ENCODE data around the gene PTDSS2.
A peak's percentile ranks its signal among the peaks of the same experiment; 100 is the strongest.
"Not testable (repeated sequence)": the region's sequence is repeated elsewhere in the genome, so short reads cannot be mapped to it uniquely, and the experiment has no call there.

PTDSS2 gene

GRCh38 chr11:433641-434040 lies 16.4 kb upstream of the PTDSS2 start:
- DNase-seq: no peak

DNA sequence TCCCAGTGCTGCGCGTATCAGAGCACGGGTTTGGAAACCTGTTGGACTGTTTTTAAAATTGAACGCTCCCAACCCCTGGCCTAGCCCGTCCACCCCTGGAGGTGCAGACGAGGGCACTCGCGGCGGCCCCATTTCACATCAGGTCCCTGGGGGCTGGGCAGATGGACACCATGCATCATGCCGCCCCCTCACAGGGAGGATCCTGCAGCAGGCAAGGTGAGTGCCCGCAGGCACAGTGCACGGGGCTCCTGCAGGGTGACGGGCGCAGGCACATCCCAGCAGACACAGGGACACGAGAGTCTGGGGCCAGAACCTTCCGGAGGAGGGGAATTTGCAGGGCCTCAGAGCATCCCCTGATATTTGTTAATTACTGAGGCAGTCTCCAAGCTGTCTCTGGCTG lies 15.6 kb upstream of the PTDSS2 start:
- no peak for DNase-seq

DNA sequence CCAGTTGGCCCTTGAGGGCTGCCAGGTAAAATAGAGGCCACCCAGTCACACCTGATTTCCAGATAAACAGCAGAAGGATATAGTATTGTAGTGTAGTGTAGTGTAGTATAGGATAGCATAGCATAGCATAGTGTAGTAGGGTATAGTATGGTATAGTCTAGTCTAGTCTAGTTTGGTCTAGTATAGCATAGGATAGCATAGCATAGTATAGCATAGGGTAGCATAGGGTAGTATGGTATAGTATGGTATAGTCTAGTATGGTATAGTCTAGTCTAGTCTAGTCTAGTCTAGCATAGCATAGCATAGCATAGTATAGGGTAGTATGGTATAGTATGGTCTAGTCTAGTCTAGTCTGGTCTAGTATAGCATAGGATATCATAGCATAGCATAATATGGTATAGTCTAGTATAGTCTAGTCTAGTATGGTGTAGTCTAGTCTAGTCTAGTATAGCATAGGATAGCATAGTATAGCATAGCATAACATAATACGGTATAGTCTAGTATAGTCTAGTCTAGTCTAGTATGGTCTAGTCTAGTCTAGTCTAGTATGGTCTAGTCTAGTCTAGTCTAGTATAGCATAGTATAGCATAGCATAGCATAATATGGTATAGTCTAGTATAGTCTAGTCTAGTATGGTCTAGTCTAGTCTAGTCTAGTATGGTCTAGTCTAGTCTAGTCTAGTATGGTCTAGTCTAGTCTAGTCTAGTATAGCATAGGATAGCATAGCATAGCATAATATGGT lies 14.9 kb upstream of the PTDSS2 start:
- DNase-seq: not testable (repeated sequence)

DNA sequence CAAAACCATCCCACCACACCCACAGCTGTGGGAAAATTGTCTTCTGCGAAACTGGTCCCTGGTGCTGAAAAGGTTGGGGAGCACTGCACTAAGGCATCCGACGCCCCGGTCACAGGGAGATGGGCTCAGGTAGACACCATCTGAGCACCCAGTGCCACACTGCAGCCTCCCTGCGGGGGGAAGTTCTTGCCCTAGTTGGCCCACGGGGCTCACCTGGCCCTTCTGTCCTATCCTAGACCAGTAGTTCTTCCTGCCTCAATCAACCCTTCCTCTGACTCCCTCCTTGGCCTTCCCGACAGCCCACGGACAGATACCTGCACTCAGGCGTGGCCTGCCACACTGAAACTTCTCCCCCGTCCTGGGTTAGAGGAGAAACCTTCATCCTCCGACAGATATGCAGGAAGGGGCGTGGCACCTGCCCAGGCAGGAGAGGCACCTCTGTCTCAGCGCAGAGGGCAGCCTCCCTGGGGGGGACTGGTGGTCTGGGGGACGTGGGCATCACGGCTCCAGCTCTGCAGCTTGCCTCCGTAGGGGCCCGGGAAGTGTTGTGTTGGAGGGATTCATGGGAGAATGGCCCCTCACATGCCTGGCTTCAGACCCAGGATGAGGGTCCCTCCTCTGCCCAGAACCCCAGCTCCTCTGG lies 12.7 kb upstream of the PTDSS2 start:
- DNase-seq: no peak

GRCh38 chr11:438101-438844 lies 11.8 kb upstream of the PTDSS2 start:
- no peak for DNase-seq

- no peak for DNase-seq
These were observed 10.6 kb upstream of the PTDSS2 start for GRCh38 chr11:439315-440064.

DNA sequence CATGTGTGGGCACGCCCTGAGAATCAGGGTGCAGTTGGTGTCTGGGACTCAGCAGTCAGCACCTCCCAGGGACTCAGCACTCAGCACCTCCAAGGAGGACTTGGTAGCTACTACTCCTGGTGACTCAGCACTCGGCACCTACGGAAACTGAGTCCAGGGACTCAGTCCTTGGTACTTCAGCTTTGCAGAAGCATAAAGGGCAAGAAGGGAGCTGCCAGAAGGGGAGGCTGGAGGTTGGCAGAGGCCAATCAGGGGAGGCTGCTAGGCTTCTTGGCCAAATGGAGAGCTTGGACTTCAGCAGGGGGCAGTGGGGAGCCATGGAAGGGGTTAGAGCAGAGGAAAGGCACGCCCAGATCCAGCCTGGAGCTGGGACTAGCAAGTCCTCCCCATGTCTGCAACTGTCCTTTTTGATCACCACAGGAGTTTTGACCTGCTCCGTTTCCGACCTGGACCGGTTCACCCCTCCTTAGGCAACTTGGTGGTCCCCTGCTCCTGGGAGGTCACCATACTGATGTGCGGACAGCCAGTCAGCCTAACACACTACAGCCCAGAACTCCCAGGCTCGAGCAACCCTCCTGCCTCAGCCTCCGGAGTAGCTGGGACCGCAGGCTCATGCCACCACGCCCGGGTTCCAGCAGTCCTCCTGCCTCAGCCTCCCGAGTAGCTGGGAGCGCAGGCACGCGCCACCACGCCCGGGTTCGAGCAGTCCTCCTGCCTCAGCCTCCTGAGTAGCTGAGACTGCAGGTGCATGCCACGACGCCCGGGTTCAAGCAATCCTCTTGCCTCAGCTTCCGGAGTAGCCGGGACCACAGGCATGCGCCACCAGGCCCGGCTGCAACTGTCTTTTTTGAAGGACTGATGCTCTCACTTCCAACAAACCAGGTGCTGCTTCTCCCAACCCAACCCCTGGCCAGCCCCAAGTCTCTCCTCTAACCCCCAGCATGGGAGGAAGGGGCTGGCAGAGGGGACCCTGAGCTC lies 9.7 kb upstream of the PTDSS2 start:
- DNase-seq: no peak

GRCh38 chr11:441043-441417 lies 9.0 kb upstream of the PTDSS2 start:
- no peak for DNase-seq

DNA sequence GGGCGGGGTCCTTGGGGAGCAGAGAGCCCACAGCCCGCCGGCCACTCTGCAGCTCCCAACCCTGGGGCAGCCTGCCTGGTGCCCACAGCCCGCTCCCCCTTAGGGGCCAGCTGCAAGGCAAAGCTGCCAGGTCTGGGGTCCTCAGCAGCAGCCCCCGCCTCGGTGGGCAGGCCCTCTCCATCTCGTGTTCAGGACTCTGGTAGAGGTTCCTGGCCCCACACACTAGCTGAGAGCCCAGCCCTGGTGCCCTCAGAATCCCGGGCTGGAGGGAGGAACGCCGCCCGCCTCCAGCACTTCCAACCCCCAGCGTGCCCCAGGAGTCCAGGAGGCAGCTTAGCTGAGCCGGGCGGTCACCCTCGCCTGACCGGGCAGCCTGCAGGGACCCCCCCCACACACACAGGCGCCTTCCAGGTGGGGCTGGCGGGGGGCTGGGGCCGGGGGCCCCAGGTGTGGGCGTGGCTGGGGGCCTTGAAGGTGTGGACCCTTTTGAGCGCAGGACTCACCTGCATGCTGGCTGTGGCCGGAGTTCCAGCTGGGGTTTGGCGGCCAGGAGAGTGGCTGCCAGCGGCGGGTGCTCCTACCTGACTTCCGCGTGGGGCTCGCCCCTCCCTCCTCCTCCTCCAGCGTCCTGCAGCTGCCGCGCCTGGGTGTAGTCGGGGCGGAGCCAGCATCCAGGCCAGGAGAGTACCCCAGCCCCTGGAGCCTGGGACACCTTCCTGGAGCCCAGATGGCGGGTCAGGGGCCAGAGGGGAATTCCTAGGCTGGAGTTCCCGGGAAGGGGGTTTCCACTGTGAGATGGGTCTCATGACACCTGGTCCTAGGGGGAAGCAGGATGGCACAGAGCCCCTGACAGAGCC lies 8.4 kb upstream of the PTDSS2 start, which contains the start of gene ANO9:
ANO9 (minus strand) TSS at position 594 of the 857 bp plus-strand sequence; CDS start at position 509, 85 bp downstream.
- DNase-seq: peak; percentile 52

DNA sequence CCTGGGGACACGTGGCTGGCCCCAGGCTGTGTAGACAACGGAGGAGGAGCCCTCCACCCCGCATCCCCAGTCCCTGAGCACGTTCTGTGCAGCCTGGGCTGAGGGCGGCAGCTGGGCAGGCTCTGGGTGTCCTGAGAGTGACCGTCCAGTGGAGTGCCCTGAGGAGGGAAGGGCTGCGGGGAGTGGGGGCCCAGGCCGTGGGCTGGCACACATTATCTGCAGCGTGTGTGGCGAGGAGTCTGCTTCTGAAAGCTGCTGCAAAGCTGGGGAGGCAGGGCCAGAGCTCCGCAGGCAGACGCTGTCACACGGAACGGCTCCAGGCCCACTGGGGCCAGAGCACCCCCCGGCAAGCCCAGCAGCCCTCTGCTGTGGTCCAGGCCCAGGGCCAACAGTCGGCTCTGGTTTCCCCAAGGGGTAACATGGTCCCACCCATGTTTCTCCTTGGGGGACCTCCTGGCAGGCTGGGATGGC lies 7.4 kb upstream of the PTDSS2 start:
- no peak for DNase-seq

GRCh38 chr11:443542-444199 lies 6.4 kb upstream of the PTDSS2 start:
- peak; percentile 67 for DNase-seq

DNA sequence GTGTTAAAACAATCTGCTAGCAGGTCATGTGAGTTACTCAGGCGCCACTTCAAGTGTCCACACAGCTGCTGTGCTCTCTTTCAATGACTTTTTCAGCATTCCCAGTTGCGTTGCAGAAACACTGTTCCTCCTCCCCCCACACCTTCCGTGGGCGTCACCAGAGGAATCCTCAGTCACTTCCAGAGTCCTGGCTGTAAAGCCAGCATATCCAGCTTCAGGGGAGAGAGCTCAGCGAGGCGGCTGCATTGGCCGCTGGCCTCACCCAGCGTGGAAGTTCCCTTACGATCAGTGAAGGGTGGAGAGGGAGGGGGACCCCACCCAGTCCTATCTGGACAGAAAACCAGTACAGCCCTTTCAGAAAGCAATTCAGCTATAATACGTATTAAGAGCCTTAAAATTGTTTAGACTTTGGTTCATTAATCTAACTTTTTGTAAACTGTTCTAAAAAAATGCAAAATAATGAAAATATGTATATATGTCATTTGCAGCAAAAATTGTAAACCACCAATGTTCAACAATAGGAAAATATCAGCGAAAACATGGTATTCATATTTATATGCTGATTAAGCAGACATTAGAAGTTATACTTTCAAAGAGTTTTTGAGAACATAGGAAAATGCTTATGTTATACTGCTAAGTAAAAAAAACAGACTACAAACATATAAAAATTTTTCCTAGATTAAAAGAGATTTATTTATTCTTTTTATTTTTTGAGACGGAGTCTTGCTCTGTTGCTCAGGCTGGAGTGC lies 5.5 kb upstream of the PTDSS2 start:
- DNase-seq: peak; percentile 41

GRCh38 chr11:445765-446588 lies 4.1 kb upstream of the PTDSS2 start:
- no peak for DNase-seq

- no peak for DNase-seq
These were observed 3.2 kb upstream of the PTDSS2 start for GRCh38 chr11:446891-447290.

- DNase-seq: peak; percentile 98
These were observed 2.0 kb upstream of the PTDSS2 start for GRCh38 chr11:447923-448731.

GRCh38 chr11:450809-451451 lies 851 bp downstream of the PTDSS2 start:
- DNase-seq: peak; percentile 84

DNA sequence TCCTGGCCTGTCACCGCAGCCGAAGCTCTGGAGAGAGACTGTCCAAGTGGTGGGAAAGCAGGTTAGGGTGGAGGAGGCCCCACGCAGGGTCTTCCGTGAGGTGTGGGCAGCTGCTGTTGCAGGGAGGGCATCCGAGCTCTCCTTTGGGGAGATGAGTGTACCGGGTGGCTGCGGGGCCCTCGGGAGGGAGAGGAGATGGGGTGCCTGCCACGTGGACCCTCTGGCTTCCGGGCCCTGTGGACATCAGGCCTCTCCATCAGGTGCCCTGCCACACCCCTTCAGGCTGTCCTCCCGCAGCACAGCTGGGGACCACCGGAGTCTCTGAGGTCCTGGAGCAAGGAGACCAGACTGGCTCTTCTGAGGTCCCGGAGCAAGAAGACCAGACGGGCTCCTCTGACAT lies 1.7 kb downstream of the PTDSS2 start:
- no peak for DNase-seq
